Kidney (tissue), 14 donors: ENCODE measurements around the gene CDK5RAP2. TPM values are rescaled to one million over a fixed set of nuclear protein-coding genes. Genes with fewer than 3 reads are reported as not detected.

Experiments used
- DNase-seq, 5 donors: peaks; one replicate each; pipeline ENCODE4 v3.0.0-alpha.2; 2013 to 2020
- FAIRE-seq: peaks from 2 replicates; lab custom pipeline; 2012; peaks lifted over from hg19 to GRCh38; lab: Jason Lieb, UNC
- H3K27ac ChIP-seq, 2 donors: one replicate each; pipeline ENCODE4 v1.7.0; 2013; ENCODE audit warnings: low read depth in 2 of 2, low read length in 2 of 2, inconsistent platforms in 1 of 2
- H3K27me3 ChIP-seq: one replicate; pipeline ENCODE4 v1.7.1; 2013; ENCODE audit warnings: low read length, inconsistent platforms; ENCODE audit not compliant: control insufficient read depth, insufficient read depth
- H3K36me3 ChIP-seq, 3 donors: one replicate each; pipeline versions ENCODE4 v1.7.0 to v1.7.1; 2013; ENCODE audit warnings: low read length in 3 of 3, control low read depth in 1 of 3, inconsistent platforms in 1 of 3; ENCODE audit not compliant: insufficient read depth in 3 of 3, control insufficient read depth in 2 of 3
- H3K4me1 ChIP-seq, 3 donors: one replicate each; pipeline versions ENCODE4 v1.7.0 to v1.7.1; 2013; ENCODE audit warnings: low read length in 3 of 3, inconsistent platforms in 1 of 3, low read depth in 1 of 3; ENCODE audit not compliant: control insufficient read depth in 2 of 3, insufficient read depth in 2 of 3
- H3K4me3 ChIP-seq, 3 donors: one replicate each; pipeline versions ENCODE4 v1.7.0 to v1.8.1; 2013; ENCODE audit warnings: low read length in 3 of 3, control low read depth in 1 of 3, inconsistent platforms in 1 of 3
- H3K9ac ChIP-seq, 3 donors: one replicate each; pipeline versions ENCODE4 v1.7.0 to v1.7.1; 2013; ENCODE audit warnings: low read length in 3 of 3, control low read depth in 1 of 3, inconsistent platforms in 1 of 3
- H3K9me3 ChIP-seq, 3 donors: one replicate each; pipeline versions ENCODE4 v1.7.0 to v1.7.1; 2013; ENCODE audit warnings: low read length in 3 of 3, control low read depth in 1 of 3, inconsistent platforms in 1 of 3; ENCODE audit not compliant: control insufficient read depth in 2 of 3, insufficient read depth in 1 of 3
- intact Hi-C: fragments of 100-400 bp; cut with DNase I; formaldehyde crosslinking; loops from one replicate; pipeline ENCODE4 v1.11.1; 2022
- polyA plus RNA-seq: library from polyadenylated mRNA; stranded (reverse); fragments of 350-450 nt; fragmentation: Illumina TruSeq; extraction: RNeasy Lipid Tissue Mini Kit (QIAGEN cat#74804); gene quantifications from one replicate; pipeline ENCODE4 v1.2.3, GENCODE V29; 2014; ENCODE audit warnings: low read depth, low replicate concordance; ENCODE audit not compliant: insufficient read depth
- total RNA-seq: library from RNA; stranded (reverse); fragmentation: NEBNext Ultra II Directional; extraction: Animal tissue kit (Norgen Biotek cat#: 25700); gene quantifications from one replicate; pipeline ENCODE4 v1.2.1, GENCODE V29; 2021
- TF ChIP-seq, protein P1 (sequence below): IDR thresholded peaks from 3 replicates; pipeline ENCODE4 v1.5.1; 2012; ENCODE audit warnings: mild to moderate bottlenecking, moderate library complexity, borderline replicate concordance; ENCODE audit not compliant: insufficient read depth; ENCODE audit errors: extremely low read depth
- donor health status: control.
- donor health status: control.
- donor health status: control.
- donor health status: control.
- donor health status: control.
- donor health status: DM: yes; HTN: yes; CAD: no.
- donor health status: Normal renal cell carcinoma (clear cell type).

Gene CDK5RAP2
- total and polyA plus RNA-seq, 2 donors from 2014 or later, result 20.9 to 35.3 TPM

- Histone ChIP-seq H3K27me3 (no peaks in the 10 kb centered on the region), H3K4me1 (no peaks in the 10 kb centered on the region), H3K36me3 (peaks cover 7 to 35% (median 27%) of the 10 kb centered on the region in 3 donors), H3K27ac (no peak overlapping the region), H3K9me3 (no peaks in the 10 kb centered on the region), H3K4me3 (no peak overlapping the region), H3K9ac (no peak overlapping the region)
- TF ChIP-seq, protein P1, sequence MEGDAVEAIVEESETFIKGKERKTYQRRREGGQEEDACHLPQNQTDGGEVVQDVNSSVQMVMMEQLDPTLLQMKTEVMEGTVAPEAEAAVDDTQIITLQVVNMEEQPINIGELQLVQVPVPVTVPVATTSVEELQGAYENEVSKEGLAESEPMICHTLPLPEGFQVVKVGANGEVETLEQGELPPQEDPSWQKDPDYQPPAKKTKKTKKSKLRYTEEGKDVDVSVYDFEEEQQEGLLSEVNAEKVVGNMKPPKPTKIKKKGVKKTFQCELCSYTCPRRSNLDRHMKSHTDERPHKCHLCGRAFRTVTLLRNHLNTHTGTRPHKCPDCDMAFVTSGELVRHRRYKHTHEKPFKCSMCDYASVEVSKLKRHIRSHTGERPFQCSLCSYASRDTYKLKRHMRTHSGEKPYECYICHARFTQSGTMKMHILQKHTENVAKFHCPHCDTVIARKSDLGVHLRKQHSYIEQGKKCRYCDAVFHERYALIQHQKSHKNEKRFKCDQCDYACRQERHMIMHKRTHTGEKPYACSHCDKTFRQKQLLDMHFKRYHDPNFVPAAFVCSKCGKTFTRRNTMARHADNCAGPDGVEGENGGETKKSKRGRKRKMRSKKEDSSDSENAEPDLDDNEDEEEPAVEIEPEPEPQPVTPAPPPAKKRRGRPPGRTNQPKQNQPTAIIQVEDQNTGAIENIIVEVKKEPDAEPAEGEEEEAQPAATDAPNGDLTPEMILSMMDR, result no peak
- intact Hi-C loops, result no loop called here
- DNase-seq, result no peak
- no peak for FAIRE-seq
Measured at GRCh38 chr9:120402741-120403542, 177.0 kb downstream of the CDK5RAP2 start.

DNA sequence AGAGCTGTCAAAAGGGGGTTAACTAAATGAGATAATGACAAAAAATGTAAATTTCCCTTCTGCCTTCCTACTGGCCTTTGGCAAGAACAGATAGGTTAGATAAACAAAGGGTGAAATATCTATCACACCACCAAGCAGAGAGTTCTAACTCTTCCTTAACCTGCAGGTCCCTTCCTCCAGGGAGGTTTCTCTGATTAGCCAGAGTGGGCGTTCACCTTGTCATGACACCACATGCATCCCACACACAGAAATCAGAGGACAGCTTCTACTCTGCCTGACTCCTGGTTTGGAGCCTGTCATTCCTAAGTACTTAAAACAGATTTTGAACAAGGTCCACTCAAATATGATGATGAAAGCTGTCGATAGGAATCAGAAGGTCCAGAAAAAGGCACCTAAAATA lies 180.0 kb downstream of the CDK5RAP2 start:
- no peaks in the 10 kb centered on the region for H3K9me3 ChIP-seq
- no peak overlapping the region for H3K9ac ChIP-seq
- no peaks in the 10 kb centered on the region for H3K27me3 ChIP-seq
- no peak overlapping the region for H3K27ac ChIP-seq
- H3K4me1 ChIP-seq, result no peaks in the 10 kb centered on the region
- H3K4me3 ChIP-seq, result no peak overlapping the region
- DNase-seq (no peak), FAIRE-seq (no peak)
- H3K36me3 ChIP-seq, result peaks cover 7 to 24% (median 21%) of the 10 kb centered on the region in 3 donors
- intact Hi-C loops, result no loop called here
- TF ChIP-seq, protein P1, result no peak

- no peak overlapping the region for H3K27ac ChIP-seq
- no peaks in the 10 kb centered on the region for H3K4me1 ChIP-seq
- TF ChIP-seq, protein P1, result no peak
- intact Hi-C loops, result no loop called here
- no peak overlapping the region for H3K4me3 ChIP-seq
- no peaks in the 10 kb centered on the region for H3K27me3 ChIP-seq
- peaks cover 8 to 22% (median 16%) of the 10 kb centered on the region in 3 donors for H3K36me3 ChIP-seq
- no peaks in the 10 kb centered on the region for H3K9me3 ChIP-seq
- FAIRE-seq (no peak), DNase-seq (no peak)
- H3K9ac ChIP-seq, result no peak overlapping the region
Measured at GRCh38 chr9:120398286-120398685, 181.7 kb downstream of the CDK5RAP2 start.
